Regular cardiac myocyte (primary cell): ENCODE results near the gene TMEM31. TPM values are rescaled to one million over a fixed set of nuclear protein-coding genes. Genes with fewer than 3 reads are reported as not detected.

Source experiments
- total RNA-seq: library from RNA; depleted of rRNA; stranded (reverse); fragments of >200 nt; gene quantifications from 2 replicates; pipeline ENCODE4 v1.2.3, GENCODE V29; 2014

TMEM31 gene, protein sequence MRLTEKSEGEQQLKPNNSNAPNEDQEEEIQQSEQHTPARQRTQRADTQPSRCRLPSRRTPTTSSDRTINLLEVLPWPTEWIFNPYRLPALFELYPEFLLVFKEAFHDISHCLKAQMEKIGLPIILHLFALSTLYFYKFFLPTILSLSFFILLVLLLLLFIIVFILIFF
- not detected in 2 replicates for total RNA-seq

DNA sequence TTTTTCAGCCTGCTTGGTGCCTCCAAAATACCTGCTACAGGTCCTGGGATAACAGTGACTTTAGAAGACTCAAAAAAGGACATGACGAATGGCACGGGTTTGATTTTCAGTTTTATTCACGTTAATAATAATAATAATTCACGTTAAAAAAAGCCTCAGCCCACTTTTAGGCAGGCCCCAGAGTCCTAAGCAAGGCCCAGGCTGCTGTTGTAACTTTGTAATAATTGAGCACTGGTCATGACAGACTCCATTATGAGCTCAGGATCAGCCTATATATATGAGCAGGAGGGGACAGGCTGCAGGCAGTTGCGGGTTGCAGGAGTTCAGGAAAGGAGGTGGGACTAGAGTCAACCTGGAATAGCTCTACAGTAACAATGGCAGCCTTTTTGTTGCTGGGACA lies at the start of gene TMEM31:
TSS of gene TMEM31 (plus strand) at position 301 of the 400 bp plus-strand sequence. CDS start 1,350 bp downstream, outside the sequence.

DNA sequence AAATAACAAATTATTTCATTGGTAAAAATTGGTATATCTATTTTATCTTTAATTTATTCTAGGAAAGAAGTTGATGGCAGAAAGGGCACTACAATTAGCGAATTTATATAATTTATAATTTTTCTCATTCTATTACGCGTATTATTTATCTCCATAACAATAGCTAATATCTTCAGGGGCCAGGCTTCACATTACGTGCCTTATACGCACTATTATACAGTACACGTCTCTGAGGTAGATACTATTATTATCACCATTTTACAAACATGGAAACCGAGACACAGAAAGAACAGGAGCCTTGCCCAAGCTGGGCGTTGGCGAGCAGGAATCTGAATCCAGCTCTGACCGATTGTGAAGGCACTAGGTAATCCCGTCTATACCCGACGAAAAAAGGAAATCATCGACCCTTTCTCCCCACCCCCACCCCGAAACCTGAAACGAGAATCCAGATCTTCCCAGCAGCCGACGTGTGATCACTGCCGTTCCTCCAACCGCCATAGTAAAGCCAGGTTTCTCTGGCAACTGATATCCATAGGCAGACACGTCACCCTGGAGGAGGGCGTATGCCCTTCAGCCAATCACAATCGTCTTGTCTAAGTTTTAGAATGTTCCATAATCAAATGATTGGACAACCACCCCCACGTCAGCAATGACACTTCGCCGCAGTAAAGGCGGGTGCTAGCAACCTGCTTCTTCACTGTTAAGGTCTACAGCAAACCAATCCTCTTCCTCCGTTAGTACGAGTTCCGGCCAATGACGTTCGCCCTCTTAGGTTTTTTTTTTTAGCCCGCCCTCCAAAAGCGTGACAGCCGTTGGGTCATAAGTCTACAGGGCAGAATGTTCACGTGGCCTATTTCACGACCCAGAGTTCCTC lies 24.3 kb upstream of the TMEM31 start, which contains the start of gene MORF4L2:
TSS of gene MORF4L2 (minus strand) at position 501 of the 874 bp plus-strand sequence. CDS start 9,672 bp downstream, outside the sequence.

Other genes starting within 250 kb of the TMEM31 start
- gene RAB40A, start 191.4 kb upstream of the TMEM31 start, total RNA-seq = 0.19 and 0.28 TPM in 2 replicates
- gene TCEAL4, start 125.4 kb upstream of the TMEM31 start, total RNA-seq = 40.6 and 58.9 TPM in 2 replicates
- gene TCEAL3, start 102.9 kb upstream of the TMEM31 start, total RNA-seq = 14.9 and 19.9 TPM in 2 replicates
- gene TCEAL1, start 81.9 kb upstream of the TMEM31 start, total RNA-seq = 16.9 and 28.5 TPM in 2 replicates
- gene MORF4L2, start 24.2 kb upstream of the TMEM31 start, total RNA-seq = 1,079 and 1,122 TPM in 2 replicates
- under 0.01 and 0.28 TPM in 2 replicates for gene PLP1, start 65.9 kb downstream of the TMEM31 start, total RNA-seq
- 0.96 and 2.0 TPM in 2 replicates for gene RAB9B, start 121.3 kb downstream of the TMEM31 start, total RNA-seq